ENCODE data around the gene CLEC16A.
"Not testable (repeated sequence)": the region's sequence is repeated elsewhere in the genome, so short reads cannot be mapped to it uniquely, and the experiment has no call there.

CLEC16A gene

DNA sequence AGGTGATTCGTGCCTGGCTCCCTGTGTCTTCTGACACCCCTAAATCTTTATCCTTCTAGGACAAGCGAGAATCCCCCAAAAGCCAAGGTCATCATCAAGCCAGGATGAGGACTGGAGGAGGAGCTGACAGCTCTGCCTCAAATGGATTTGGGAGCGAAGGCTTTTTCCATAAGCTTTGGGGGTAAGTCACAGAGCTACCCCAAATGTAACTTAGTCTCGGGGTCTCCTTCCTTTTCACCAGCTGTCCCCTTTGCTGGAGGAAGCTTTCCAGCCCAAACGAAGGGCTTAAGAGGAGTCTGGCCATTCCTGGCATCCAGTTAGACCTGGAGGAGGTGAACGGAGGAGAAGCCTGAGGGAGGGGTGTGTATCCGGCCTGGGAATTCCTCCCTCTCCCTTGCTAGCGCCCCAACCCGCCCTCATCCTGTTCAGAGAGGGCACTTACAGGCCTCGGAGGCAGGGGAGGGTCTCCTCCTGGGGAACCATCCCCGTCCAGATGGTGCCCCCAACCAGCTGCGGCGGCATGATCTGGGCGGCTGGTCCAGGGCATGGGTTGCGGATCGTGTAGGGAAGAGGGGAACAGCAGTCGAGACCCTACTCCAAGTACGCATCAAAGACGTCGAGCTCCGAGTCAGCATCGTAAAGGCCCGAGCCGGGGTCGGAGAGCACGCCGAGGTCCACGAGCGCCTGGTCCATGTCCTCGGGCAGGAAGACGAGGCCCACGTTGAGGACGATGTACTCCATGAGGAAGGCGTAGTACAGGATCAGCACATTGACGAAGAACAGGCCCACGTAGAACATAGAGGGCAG is 3.0 kb upstream of the CLEC16A start:
- no peak for DNase-seq

DNA sequence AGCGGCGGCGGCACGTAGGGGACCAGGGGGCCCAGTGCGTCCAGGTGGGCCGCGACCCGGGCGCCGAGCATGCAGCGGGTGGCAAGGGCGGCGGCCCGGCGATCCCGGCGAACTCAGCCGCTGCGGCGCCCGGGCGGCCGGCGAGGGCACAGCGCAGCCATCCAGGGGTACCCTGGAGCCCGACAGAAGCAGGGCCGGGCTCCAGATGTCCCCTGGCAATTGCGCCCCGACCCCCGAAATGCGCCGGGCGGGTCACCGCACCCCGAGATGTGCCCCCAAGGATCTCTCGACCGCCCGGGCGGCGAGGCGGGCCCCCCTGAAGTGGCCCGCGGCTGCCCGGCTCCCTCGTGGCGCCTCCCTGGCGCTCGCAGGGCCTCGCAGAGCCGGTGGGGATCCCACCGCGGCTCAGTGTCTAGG is 2.4 kb upstream of the CLEC16A start:
- DNase-seq, result not testable (repeated sequence)

DNA sequence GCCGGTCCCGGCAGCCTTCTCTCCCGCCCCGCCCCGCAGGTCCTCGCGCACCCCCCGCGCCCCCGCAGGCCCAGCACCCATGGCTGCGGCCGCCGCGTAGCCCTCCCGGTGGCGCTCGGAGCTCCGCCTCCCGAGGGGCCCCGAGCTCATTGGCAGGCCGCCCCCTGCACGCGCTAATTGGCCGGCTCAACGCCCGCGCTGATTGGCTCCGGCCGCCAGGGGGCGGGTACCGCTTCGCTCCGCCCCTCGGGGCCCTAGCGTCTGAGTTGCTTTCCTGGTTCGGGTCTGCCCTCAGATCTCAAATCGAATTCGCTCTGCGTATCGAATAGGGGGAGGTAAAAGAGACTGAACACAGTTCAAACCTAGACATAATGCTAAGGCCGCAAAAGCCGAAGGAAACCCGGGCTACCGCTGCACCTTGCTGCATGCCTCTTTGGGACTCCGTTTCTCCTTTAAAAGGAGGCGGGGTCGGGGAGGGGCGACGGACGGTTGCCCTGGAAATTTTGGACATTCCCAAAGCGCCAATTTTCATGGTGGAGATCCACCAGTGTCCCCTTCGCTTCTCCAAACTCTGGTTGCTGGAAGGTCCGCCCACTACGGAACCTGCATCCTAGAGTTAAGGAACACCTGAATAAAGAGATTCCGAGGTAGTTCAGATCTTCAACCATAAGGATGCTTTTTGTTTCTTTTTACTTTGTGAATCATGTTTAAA is 1.9 kb upstream of the CLEC16A start, which contains the start of gene DEXI:
Gene DEXI (minus strand): TSS at position 117 of the 712 bp plus-strand sequence. CDS start 463 bp downstream, outside the sequence.
- peak; percentile 85 for DNase-seq

DNA sequence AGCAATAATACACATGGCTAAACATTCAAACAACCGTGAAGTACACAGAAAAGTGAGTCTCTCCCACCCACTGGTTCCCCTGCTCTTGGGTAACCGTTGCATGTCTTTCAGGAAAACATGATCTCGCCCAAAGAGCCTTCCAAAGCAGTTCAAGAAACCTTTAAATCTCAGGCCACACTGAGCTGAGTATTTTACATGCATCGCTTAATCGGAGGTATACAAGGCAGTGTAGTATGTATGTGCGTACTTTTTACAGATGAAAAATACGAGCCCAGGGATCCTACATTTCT is 1.4 kb upstream of the CLEC16A start:
- no peak for DNase-seq

DNA sequence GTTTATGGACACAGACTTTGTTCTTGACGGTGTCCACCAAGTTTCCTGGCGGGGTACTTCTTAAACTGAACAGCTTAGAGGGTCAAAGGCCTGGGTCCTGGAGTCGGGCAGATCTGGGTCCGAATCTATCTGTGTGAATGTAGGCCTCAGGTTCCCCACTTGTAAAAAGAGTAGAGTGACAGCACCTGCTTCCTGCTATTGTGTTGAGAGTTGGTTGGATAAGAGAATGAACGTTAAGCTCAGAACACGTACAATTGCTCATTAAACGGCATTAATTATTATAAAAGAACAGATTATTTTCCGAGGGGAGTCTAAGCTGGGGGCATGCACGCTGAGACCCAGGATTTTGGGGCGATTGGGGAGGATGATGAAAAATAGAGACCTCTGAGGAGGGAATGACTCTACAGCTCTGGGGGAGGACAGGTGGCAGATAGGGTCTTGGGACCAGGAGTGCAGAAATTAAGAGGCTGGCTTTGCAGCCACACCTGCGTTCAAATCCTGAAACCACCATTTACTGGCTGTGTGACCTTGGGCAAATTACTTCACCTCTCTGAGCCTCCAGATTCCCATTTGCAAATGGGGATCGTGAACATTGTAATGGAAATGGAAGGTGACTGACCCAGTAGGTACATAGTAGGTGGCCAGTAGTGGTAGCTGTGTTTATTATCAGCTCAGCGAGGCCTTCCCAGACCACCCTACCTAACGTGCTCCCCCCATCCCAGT is 862 bp downstream of the CLEC16A start:
- no peak for DNase-seq

DNA sequence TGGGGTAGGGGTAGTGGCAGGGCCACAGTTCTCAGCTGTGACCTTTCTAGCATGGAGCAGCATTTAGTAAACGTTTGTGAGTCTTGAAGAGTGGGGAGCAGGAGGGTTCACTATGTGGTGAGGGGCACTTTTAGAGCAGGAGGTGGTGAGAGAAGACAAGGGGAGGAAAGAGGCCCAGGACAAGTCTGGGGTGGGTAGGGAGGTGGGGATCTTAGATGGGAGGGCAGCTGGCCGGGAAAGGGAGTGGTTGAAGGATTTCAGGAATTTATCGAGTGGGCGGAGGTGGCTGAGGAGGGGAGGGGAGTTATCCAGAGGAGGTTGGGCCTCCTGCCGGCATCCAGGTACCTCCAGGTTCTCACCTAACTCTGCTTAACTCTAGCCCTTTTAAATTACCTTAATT is 1.9 kb downstream of the CLEC16A start:
- DNase-seq, result no peak

DNA sequence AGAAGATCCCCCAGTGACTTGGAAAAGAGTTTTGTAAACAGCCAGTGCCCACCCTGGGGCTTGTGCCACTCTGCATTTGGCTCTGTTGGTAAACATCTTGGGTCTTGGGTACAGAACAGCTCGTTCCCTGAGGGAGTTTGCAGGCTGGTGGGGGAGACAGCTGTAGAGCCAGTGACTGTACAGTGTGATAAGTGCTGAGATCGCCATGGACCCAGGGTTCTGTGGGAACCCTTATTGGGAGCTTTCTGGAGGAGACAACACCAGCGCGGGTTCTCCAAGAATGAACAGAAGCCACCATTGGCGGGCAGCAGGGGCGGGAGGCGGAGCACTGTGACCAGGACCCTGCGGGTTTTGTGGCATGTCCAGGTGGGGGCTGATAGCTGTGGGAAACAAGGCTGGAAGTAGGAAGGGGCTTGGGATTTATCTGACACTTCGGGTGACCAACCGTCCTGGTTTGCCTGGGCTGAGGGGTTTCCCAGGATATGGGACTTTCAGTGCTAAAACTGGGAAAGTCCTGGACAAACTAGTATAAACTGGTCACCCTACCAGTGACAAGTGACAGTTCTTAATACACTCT is 2.9 kb downstream of the CLEC16A start:
- no peak for DNase-seq

DNA sequence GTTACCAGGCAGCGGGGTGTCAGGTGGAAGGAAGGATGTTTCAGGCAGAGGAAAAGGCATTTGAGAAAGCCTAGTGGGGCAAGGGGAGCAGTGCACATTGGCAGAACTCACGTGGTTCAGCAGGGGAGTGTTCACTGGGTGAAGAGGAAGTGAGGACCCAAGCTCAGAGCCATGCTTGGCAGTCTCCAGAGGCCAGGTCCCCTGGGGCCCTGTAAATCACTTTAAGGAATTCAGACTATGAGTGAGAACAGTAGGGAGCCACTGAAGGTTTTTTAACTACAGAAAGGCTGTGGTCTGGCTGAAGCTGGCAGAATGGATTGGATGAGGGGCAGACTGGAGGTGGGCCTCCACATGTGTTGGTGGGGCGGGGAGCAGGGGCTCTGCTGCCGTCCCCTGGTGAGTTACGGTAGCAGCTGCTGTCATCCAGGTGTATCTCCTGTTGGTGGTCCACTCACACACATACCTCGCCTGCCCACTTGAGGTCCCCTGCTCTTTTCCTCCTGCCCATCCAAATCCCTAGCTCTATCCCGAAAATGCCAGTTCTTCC is 5.1 kb downstream of the CLEC16A start:
- no peak for DNase-seq

DNA sequence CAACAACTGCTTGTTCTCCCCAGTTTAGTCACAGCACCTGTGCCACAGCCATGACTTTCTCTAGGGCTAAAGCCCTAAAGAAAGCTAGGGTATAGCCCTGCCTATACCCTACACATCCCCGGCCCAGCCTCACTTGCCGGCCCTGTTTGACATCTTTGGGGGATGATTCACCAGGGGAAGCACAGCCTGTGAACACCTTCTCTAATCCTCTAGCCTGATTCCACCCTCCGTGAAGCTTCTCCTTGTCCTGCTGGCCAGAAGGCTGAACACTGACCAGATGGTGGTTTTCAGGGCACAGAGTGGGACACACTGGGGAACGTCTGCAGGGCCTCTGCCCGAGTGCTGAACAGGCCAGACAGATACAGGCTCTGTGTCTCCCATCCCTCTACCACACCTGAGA is 6.0 kb downstream of the CLEC16A start:
- DNase-seq, result no peak

DNA sequence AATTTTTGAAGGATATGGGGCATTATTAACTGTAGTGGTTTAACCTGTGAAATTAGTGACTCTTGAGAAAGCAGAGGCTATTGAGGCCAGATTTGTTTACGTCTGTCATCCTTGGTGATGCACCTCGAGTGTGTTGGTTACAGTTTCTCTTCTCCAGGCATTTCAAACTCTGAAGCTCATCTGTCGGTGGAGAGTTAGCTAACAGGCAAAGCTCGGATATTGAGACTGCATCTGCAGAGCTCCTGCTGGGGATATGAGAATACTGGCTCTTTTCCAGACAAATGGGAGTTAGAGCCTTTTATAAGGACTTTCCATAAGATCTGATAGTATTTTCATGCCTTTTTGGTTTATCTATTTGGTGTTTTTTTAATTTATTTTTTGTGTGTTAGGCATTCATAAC is 6.7 kb downstream of the CLEC16A start:
- no peak for DNase-seq

DNA sequence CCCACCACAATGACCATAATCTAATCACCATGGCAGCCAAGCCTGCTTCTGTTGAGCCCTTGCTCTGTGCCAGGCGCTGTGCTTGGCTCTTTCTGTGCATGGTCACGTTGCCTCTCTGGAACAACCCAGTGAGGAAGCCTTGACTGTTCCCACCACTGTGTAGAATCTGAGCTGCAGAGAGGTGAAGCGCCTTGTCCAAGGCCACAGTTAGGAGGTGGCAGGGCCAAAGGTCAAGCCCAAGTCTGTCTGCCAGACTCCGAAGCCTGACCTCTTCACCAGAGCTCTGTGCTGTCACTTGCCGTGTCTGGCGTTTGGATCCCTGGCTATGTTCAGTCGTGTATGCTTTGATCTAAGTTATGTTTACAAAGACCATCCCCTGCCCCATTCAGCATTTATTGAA is 10.5 kb downstream of the CLEC16A start:
- no peak for DNase-seq

DNA sequence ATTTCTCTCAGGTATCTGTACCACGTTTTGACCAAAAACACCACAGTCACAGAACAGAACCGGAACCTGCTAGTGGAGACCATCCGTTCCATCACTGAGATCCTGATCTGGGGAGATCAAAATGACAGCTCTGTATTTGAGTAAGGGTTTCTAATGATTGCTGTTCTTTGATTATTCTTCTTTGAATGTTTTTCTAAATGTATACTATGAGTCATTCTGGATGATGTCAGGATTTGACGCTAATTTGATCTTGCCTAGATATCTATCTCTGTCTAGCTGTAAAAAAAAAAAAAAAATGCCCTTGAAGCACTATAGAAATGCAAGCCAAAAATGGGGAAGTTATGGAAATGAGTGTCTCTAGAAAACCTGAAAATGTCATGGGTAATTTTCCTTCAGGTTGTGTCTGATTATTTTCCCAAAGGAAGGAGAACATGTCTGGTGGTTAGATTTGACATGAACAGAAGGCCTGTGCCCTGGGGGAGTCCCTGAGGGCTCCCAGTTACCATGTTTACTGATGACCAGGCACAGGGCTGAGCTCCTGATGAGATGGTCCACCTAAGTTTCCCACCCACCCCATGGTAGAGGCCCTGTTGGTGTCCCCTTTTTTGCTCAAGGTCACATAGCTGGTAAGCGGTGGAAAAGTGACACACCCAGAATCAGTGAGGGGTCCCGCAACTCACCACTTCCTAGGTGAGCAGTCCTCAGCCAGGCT is 13.6 kb downstream of the CLEC16A start:
- no peak for DNase-seq

DNA sequence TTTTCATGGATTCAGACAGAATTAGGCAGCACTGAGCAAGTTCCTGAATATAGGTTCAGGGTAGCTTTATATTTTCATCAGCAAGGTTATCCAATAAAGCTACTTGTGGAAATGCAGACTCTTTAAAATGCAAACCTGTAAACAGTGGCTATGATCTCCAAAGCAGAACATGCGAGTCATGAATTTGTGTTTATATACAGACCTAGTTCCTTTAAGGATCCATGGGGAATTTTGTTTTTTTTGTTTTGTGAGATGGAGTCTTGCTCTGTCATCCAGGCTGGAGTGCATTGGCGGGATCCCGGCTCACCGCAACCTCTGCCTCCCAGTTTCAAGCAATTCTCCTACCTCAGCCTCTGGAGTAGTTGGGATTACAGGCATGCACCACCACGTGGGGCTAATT is 14.8 kb downstream of the CLEC16A start:
- DNase-seq, result no peak

DNA sequence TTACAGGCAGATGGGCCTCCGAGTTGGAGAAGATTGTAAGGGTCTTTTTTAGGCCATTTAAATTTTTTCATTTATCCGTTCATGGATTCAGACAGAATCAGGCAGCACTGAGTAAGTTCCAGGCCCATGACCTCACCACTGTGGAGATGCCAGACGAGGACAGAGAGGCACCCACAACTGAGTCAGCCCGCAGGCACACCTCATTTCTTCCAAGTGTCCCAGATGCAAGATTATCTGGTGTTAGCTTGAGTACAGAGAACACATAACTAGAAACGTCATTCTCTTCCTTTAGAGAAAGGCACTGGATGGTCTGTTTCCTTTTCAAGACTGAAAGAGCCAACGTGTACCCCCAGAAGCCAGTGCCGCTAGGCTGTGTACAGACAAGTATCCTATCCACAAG is 16.9 kb downstream of the CLEC16A start:
- DNase-seq, result no peak

DNA sequence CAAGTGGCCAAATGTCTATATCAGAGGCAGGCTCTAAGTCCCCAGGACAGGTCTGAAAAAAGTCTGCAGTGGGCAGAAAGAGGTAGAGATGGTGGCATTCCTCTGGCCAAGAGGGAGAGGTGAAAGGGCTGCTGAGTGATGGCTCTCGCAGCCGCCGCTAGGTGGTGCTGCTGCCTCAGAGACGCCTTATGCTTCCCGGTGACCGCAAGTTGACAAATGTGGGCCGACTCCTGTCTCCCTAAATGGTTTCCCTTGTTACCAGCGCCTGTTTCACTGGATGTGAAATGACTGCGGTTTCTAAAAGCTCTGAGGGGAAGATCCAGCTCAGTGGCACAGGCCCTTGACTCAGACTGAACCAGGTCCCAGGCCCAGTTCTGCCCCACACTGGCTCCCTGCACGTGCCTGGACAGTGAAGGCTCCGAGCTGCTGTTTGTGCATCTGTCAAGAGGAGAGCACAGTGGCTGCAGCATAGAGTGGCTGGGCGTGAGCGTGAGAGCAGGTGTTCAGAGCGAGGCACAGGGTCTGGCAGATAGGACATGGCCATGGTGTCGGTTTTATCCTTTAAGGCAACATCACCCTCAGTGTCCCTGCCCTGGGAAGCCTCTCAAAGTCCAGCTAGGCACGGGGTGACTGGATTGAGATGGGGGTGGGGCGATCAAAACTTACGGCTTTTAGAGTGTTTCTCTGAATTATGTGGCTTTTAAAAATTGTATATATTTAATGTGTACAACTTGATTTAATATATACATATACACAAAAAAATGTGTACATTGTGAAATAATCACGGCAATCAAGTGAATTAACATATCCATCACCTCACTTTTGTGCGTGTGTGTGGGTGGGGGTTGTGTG is 19.9 kb downstream of the CLEC16A start:
- DNase-seq, result peak; percentile 33

DNA sequence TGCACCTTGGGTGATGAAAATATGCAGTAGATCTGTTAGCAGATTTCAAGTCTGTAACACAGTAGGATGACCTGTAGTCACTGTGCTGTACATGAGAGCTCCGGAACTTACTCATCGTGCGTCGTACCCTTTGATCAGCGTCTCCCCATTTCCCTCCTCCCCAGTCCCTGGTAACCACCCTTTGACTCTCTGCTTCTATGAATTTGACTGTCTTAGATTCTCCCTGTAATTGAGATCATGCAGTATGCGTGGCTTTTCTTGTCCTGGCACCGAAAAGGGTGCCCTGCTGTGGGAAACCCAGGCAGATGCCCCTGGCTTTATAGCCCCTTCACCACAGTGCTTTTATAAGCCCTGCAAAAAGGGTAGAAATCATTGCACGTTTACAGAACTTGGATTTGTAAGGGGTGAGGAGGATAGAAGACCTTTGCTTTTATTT is 20.5 kb downstream of the CLEC16A start:
- DNase-seq, result no peak

DNA sequence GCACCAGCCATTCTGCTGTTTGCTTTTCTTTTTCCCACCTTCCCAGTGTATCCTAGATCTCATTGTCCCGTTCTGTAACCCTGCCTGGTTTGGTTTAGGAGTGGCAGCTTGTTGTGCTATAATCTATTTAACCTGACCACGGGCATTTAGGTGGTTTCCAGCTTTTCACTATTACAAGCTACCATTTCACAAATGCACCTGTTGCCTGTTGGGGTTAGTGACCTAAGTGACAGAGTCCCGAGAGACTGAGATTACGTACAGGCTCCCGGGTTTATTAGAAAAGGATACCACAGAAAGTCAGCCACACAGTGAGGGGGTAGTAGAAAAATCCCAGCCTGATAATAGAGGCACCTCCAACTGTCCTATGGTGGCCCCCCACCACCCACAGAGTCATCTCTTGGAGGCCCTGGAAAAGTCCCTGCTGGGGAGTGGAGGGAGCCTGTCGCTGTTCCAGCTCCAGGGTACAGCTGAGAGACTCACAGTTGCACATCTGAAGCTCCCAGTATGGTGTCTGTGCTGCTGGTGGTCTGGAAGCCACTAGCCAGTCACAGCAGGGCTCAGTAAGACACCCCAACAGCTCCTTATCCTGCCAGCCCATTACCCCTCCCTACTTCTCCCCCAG is 21.2 kb downstream of the CLEC16A start:
- DNase-seq, result no peak

DNA sequence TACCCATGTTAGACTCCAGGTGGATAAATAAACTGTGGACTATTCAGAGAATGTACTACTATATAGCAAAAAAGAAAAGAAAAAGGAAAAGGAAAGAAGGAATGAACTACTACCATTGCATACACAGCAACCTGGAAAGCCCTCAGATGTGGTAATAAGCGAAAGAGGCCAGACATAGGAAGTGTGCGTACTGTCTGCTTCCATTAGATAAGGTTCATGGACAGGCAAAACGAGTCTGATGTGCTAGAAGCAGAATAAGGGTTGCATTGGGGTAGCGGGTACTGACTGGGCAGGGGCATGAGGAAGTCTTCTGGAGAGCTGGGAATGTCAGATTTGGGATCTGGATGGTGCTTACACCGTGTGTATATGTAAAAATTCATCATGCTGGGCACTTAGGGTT is 21.8 kb downstream of the CLEC16A start:
- no peak for DNase-seq

DNA sequence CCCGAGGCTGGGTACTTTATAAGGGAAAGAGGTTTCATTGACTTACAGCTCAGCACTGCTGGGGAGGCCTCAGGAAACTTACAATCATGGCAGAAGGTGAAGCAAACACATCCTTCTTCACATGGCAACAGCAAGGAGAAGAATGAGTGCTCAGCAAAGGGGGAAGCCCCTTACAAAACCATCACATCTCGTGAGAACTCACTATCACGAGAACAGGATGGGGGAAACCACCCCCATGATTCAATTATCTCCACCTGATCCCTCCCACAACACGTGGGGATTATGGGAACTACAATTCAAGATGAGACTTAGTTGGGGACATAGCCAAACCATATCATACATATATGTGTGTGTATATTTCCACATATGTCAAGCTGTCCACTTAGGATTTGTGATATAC is 22.2 kb downstream of the CLEC16A start:
- DNase-seq, result not testable (repeated sequence)

DNA sequence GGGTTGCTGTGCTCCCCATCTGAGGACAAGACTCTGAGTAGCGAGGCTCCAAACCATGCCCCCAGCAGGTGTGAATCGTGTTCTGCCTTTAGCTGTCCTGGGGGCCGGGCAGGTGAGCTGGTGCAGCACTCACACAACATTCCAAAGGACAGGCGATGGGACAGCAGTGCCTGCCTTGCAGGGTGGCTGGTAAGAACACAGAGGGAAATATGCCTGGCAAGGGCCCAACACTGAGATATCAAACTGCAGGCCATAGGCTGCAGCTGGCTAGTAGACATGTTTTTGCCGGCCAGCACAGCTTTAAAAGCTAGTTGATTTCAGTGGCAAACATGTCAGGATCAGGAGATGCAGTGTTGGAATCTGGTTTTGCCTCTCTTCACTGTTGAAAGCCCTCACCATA is 23.6 kb downstream of the CLEC16A start:
- no peak for DNase-seq

DNA sequence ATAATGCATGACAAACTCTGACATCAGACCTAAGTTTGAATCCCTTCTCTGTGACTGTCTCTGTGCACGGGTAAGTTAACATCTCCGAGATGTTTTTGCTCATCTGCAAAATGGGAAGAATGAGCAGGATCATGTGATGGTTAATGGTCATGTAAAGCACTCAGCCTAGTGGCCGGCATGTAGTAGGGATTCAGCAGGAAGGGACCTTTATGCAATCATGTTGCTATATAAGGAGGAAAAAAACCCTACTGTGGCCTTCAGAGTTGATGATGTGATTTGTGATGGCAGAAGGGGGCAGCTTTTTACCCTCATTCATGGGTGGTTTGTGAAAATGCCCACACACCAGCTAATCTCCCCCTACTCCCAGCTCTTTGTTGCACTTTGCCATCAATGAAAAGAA is 24.1 kb downstream of the CLEC16A start:
- no peak for DNase-seq

Data from DMS153 (cell line).